NCI-H748 treated with DMSO at 0.1 percent for 48 hours (cell line): ENCODE data around the gene DDX52.

Experiments used
- DNase-seq: peaks from one replicate; lab custom pipeline; 2025; lab: John Stamatoyannopoulos, UW

DDX52 gene

GRCh38 chr17:37585066-37585465 lies 58.2 kb downstream of the DDX52 start:
- no peak for DNase-seq

- no peak for DNase-seq
Observed at GRCh38 chr17:37576281-37576680, 67.0 kb downstream of the DDX52 start.

- no peak for DNase-seq
Observed at GRCh38 chr17:37574427-37574826, 68.8 kb downstream of the DDX52 start.

GRCh38 chr17:37571674-37572073 lies 71.6 kb downstream of the DDX52 start:
- no peak for DNase-seq

GRCh38 chr17:37570527-37571093 lies 72.6 kb downstream of the DDX52 start:
- DNase-seq = peak; percentile 7

- DNase-seq = no peak
Observed at GRCh38 chr17:37568350-37569053, 74.7 kb downstream of the DDX52 start.

- no peak for DNase-seq
Observed at GRCh38 chr17:37567538-37567937, 75.7 kb downstream of the DDX52 start.

GRCh38 chr17:37567137-37567536 lies 76.1 kb downstream of the DDX52 start:
- no peak for DNase-seq

- DNase-seq = no peak
Observed at GRCh38 chr17:37564252-37564651, 79.0 kb downstream of the DDX52 start.

GRCh38 chr17:37562016-37562745 lies 81.1 kb downstream of the DDX52 start:
- DNase-seq = no peak
